Brain pericyte (primary cell): ENCODE results near the gene SLC38A6.
"Not testable (repeated sequence)": the region's sequence is repeated elsewhere in the genome, so short reads cannot be mapped to it uniquely, and the experiment has no call there.

Experiments
- DNase-seq: peaks from one replicate; pipeline ENCODE4 v3.0.0-alpha.2; 2012; ENCODE audit warnings: low read depth, low spot score

SLC38A6 gene

DNA sequence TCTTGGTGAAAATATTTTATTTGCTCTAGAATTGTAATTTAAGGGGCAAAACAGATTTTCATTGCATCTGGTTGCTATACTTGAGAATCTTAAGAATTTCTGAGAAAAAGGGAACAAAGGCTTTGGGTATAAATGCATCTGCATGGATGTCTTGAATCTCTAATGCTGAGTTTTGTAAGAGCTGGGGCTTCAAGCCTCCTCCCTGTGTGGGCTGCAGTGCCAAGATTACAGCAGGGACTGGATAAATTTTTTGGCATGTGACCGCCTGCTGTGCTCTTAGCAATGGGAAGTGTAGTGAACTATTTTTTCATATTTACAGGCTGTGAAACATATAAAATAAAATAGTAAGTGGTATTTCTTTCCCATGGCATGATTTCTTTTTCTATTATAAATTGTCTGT lies 70.0 kb downstream of the SLC38A6 start:
- DNase-seq = no peak

- no peak for DNase-seq
Measured at GRCh38 chr14:61051621-61052020, 70.6 kb downstream of the SLC38A6 start.

DNA sequence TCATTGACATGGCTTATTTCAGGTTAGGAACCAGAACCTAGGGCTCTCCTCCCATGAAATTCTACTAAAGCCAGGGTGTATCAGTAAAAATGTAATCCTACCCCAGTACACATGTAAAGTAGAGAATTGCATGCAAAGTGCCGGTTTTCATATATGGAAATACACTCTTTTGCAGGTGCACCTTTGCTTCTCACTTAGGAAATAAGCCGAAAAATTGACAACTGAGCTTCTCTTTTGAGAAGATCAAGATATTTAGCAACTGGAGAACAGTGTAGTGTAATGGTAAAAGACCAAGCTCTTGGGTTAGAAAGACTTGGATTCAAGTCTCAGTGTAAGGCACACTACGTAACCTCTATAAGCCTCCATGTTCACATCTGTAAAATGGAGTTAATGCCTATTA lies 82.4 kb downstream of the SLC38A6 start:
- no peak for DNase-seq

DNA sequence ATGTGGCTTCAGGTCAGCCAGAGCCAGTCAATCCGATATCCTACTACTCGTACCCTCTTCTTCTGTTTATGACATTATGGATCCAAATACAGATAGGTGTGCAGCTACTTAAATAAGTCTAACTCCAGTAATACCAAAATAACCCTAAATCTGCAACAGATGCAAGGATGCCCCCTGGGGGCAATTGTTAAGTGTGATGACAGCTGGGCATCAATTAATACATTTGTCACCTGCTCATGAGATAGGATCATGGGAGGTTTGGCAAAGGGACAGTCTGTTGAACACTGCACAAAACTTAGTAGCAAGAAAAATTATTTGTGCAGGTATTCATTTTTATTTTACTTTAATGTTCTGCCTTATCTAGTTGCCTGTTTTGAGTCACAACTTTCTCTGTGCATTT lies 83.2 kb downstream of the SLC38A6 start:
- no peak for DNase-seq

DNA sequence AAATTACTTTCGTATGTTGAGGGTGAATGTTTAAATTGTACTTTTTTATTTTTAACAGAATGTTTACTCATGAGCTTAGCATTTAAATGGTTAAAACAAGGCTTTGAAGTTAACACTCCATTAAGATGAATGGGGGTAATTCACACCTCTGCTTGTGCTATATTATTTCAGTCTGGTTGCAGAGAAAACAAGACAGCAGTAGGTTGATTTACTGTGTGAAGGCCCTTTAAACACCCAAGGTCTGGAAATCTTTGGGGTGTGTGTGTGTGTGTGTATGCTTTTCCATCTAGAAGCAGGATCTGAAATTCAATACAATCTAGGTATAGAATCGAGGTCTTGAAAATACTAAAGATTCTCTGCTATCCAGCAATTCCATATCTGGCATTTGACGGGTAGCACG lies 83.8 kb downstream of the SLC38A6 start:
- no peak for DNase-seq

- DNase-seq = no peak
Measured at GRCh38 chr14:61065656-61066055, 84.6 kb downstream of the SLC38A6 start.

- not testable (repeated sequence) for DNase-seq
Measured at GRCh38 chr14:61072442-61072841, 91.4 kb downstream of the SLC38A6 start.

- no peak for DNase-seq
Measured at GRCh38 chr14:61074852-61075251, 93.8 kb downstream of the SLC38A6 start.

- no peak for DNase-seq
Measured at GRCh38 chr14:61076556-61076955, 95.5 kb downstream of the SLC38A6 start.

- DNase-seq = no peak
Measured at GRCh38 chr14:61077437-61077836, 96.4 kb downstream of the SLC38A6 start.

DNA sequence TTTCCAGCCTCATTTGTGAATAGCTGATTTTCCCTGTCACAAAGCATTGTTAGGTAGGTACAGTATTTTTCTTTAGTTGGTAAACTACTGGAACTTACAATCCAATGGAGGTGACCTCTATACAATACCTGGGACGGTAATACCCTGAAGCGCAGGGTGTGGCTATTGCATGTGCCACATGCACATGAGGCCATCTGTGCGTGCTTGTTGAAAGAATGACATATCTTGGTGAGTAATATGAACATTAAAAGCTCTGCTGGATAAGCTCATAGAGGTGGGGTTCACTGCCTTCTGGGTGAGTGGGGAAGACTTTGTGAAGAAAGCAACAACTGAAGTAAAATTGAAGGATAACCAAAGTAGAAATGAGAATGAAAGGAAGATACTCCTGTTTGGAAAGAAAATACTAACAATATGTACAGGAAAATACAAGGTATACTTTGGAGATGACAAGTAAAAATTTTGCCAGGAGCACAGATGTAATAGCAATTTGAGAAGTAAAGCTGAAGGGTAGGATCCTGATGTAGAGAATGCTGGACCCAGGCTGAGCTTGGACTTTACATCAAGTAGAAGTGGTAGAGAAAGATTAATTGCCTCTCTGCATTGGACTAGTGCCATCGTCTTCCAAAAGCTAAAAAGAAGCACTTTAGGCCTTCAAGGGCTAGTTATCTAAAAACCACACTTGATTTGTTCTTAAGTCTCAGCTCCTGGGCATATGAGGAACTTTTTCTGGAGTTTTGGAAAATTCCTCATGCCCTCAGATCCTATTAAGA lies 97.1 kb downstream of the SLC38A6 start:
- DNase-seq = no peak

DNA sequence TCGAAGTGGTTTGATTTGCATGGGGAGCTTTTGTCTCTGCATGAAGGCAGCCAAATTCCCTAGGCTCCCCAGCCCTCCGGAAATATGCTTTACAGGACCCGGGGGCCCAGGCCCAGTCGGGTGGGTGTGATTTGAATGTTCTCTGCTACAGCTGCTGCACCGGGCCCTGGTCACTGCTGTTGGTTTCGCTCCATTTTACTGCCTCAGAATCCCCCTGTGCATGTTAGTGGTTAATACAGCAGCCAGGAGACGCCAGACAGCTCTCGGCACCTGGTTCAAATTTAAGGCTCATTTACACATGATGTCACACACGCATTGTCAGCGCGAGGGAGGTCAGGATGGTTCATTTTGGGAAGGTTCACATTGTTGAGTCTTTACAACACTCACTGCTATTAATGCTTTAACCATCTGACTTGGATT lies 99.6 kb downstream of the SLC38A6 start:
- no peak for DNase-seq

DNA sequence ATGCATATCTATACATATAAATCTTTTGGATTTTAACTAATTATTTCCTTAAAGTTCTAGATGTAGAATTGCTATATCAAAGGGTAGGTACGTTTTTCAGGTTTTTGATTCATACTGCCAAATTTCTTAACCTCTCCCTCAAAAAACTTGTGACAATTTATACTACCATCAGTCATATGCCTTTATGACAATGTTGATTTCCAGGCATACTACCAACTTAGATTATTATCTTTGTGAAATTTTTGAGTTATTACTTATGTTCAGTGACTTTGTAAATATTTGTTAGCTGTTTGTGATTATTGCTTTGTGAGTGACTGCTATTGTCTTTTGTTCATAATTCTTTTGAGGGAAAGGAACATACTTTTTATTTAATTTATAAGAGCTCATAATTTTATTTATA lies 107.0 kb downstream of the SLC38A6 start:
- no peak for DNase-seq

DNA sequence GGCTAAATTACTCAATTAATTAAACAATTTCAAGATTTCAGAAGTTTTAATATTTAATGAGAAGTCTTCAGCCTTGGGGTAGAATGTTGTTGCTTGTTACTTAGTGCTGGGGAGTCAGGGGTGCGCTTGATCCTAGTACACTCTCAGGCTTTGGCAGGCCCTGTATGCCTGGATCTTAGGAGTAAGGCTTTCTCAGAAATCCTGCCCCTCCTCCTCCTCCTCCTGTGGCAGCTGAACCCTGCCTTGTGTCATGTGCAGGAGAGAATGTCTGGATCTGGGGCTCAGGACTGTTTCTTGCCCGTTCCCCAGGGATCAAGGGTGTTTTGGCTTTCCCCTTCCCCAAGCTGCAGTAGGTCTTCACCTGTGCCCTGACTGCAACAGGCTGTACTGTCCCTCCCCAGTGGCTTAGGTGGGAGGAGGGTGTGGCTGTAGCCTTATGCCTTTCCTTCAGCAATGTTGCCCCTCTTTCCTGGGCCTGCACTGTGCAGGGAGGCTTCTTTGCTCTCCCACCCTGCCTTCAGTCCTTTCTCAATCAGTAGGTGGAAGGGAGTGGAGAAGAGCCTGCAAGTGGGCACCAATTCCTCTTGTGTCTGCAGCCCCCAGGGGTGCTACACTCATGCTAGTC lies 108.2 kb downstream of the SLC38A6 start:
- DNase-seq = no peak

- DNase-seq = no peak
Measured at GRCh38 chr14:61090432-61091216, 109.6 kb downstream of the SLC38A6 start.

DNA sequence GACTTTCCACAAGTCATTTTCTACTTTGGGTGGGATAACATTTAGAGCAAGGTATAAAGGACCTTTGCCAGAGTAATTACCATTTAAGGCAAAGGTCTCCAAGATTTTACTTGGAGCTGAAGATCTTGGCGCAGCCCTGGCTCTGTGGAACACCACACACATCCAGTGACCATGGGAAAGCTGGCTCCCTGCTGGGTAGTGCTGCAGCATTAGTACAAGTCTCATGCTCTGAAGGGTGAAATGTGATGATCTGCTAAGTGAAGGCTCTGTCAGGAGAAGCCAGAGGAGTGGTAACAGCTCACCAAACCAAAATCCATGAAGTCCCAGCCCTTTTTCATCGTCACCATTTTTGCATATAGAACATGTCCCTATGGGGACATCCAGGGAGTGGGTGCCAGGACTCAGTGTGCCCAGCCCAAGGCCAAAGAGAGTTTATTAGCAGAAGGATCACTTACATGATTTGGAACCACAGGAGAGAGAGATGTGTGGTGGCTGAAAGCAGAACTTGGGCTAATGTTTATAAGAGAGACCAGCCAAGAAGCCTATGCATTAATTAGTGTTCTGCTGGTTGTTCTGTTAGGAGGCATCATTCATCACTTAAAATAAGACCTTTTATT lies 110.7 kb downstream of the SLC38A6 start:
- no peak for DNase-seq

- not testable (repeated sequence) for DNase-seq
Measured at GRCh38 chr14:61098096-61098495, 117.1 kb downstream of the SLC38A6 start.

DNA sequence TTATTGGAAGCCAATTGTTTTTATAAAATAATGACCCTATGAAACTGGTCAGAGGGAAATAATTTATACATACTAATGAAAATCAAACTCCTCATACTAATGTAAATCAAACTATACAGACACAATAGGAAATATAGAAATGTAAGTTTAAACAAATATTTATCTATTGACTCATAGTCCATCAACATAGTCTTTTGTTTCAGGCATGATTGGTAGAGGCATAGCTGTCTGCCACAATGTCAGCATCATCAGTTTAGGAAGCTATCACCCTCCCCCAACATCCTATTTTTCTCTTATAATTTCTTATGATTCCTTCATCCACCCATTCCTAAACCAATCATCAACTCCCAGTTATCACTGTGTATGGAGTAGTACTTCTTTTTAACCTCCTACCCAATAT lies 117.7 kb downstream of the SLC38A6 start:
- no peak for DNase-seq

DNA sequence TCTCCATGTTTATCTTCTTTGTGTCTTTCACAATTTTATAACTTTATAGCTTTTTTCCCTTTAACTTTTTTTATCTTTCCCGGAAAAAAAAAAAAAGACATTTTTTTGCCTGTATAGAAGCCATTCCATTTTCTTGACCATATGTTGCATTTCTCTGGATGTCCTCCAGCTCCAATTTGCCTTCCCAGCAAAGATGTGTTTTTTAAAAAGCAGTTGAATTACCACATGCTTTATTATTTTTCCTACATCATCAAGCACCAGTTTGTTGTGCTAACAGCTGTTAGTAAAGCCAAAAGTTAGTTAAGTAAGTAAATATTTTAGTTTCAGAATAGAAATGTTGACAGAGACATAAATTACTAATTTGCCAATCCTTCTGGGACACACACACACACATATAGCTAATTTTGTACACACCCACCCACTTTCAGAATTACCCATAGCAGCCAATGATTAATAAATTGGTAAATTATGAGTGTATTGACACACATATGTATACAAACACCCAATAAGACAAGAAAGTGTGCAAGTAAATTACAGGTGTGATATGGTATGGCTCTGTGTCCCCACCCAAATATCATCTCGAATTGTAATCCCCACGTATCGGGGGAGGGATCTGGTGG lies 118.3 kb downstream of the SLC38A6 start:
- no peak for DNase-seq

DNA sequence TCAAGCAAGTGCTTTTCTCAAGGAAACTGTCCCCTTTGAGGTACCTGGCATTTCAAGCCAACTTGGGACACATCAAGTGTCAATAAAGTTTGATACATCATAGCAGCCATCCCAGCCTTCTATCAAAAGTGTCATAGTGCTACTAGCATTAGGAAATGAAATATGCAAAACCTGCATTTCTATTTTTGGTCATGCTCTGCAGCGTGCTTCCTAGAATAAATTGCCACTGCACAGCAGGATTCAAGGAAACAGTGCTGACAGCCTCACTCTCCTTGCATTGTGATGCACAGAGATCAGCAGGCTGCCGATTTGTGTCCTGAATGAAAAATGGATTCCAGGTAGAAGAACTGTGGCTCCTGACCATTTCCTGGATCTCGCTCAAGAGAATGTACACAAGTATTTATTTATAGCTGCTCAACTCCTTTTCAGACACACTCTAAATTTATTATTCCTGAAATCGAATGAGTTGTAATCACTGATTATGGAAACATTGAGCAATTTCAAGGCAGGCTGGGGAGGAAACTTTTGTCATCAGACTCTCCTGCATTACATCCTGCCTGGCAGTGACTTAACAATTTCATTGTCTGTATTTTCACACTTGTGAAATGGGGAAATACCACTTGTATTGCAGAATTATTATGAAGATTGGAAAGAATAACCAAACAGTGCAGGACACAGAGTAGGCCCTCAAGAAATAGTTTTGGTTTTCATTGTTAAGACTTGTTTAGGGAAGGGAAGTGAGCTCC lies 120.9 kb downstream of the SLC38A6 start:
- DNase-seq = no peak
